CD4-positive, alpha-beta T cell (primary cell): ENCODE data around the gene ZNF688. TPM values are rescaled to one million over a fixed set of nuclear protein-coding genes. Genes with fewer than 3 reads are reported as not detected.

Experiments used
- ATAC-seq: fragments of 200-7000 bp; cut with Tn5 transposase; one replicate; pipeline ENCODE4 v1.10.0; 2022; ENCODE audit warnings: mild to moderate bottlenecking; ENCODE audit not compliant: poor library complexity
- CTCF ChIA-PET: fragments of 350-600 bp; sonication (Branson Sonifier 250); formaldehyde crosslinking; loops from one replicate; lab custom pipeline; 2021; ENCODE audit warnings: antibody characterized with exemption, inconsistent platforms; lab: Charles Lee
- POLR2A ChIA-PET: fragments of 350-600 bp; sonication (Branson Sonifier 250); formaldehyde crosslinking; loops from one replicate; lab custom pipeline; 2021; ENCODE audit warnings: antibody characterized with exemption, inconsistent platforms; lab: Charles Lee
- DNase-seq, 14 experiments: peaks; one replicate each; pipeline ENCODE4 v3.0.0-alpha.2; 2013 to 2020; ENCODE audit warnings: mixed read lengths in 2 of 14
- H3K27ac ChIP-seq, 2 donors: one replicate each; pipeline versions ENCODE4 v1.5.1 to v1.7.0; 2013; ENCODE audit warnings: low read length in 2 of 2, low read depth in 1 of 2, mild to moderate bottlenecking in 1 of 2
- H3K27me3 ChIP-seq, 2 experiments: 1 replicate in 1 of 2; 2 replicates in 1 of 2; pipeline versions ENCODE4 v1.6.1 to v1.7.0; 2013; ENCODE audit warnings: low read length in 2 of 2, control low read depth in 1 of 2, mild to moderate bottlenecking in 1 of 2, moderate library complexity in 1 of 2; ENCODE audit not compliant: insufficient read depth in 2 of 2, control insufficient read depth in 1 of 2
- H3K36me3 ChIP-seq: one replicate; pipeline ENCODE4 v1.6.1; 2013; ENCODE audit warnings: low read length, control low read depth; ENCODE audit not compliant: insufficient read depth
- H3K4me1 ChIP-seq: one replicate; pipeline ENCODE4 v1.6.1; 2013; ENCODE audit warnings: low read length, control low read depth; ENCODE audit not compliant: insufficient read depth
- H3K4me3 ChIP-seq: one replicate; pipeline ENCODE4 v1.5.1; 2013; ENCODE audit warnings: mild to moderate bottlenecking, low read length, moderate library complexity
- H3K9me3 ChIP-seq, 2 experiments: 1 replicate in 1 of 2; 2 replicates in 1 of 2; pipeline versions ENCODE4 v1.6.1 to v1.7.0; 2013; ENCODE audit warnings: low read length in 2 of 2, mild to moderate bottlenecking in 2 of 2, control low read depth in 1 of 2, moderate library complexity in 1 of 2; ENCODE audit not compliant: control insufficient read depth in 1 of 2, insufficient read depth in 1 of 2
- H3K27ac Mint-ChIP-seq: one replicate; pipeline ENCODE4 v1.8.0; 2020; ENCODE audit warnings: mixed read lengths
- H3K27me3 Mint-ChIP-seq: one replicate; pipeline ENCODE4 v1.8.0; 2021; ENCODE audit warnings: mixed read lengths
- H3K36me3 Mint-ChIP-seq: one replicate; pipeline ENCODE4 v1.8.0; 2021; ENCODE audit warnings: low read depth, mixed read lengths
- H3K4me1 Mint-ChIP-seq: one replicate; pipeline ENCODE4 v1.8.0; 2021; ENCODE audit warnings: low read depth, mixed read lengths
- H3K4me3 Mint-ChIP-seq: one replicate; pipeline ENCODE4 v1.8.0; 2020; ENCODE audit warnings: mild to moderate bottlenecking, mixed read lengths
- H3K9me3 Mint-ChIP-seq: one replicate; pipeline ENCODE4 v1.8.0; 2020; ENCODE audit warnings: mixed read lengths
- CTCF ChIP-seq: fragments of 200-600 bp; IDR thresholded peaks from one replicate; pipeline ENCODE4 v1.8.0; 2022; ENCODE audit warnings: antibody characterized with exemption, mild to moderate bottlenecking
- intact Hi-C, 2 experiments: fragments of 100-400 bp; cut with DNase I in 1 of 2; cut with micrococcal nuclease in 1 of 2; formaldehyde crosslinking; loops; one replicate each; pipeline versions ENCODE4 v1.15.1 to v1.9.0; 2023 to 2025; cut with DNase I, micrococcal nuclease
- total RNA-seq, 174 experiments: library from RNA in 2 of 174; stranded (reverse) in 2 of 174; gene quantifications; one replicate each; pipeline ENCODE4 v1.2.3 and lab custom pipeline; 2021 to 2026

ZNF688 gene
- total RNA-seq, 2 experiments from 2014 or later: 8.8 to 9.6 TPM

GRCh38 chr16:30551781-30552180 is 19.7 kb downstream of the ZNF688 start:
- POLR2A ChIA-PET: interaction anchor here (0.7 to 1.5 kb wide), 12 partner anchors 9 to 144 kb away, joined by 3 to 19 read pairs (median 3); partner anchors contain the start of genes FBRS, ZNF688, ZNF689 and ZNF747
- no peak for TF ChIP-seq CTCF
- H3K4me3 ChIP-seq: peak overlapping the region; percentile 22

GRCh38 chr16:30548416-30549253 is 22.9 kb downstream of the ZNF688 start:
- peaks cover 36% of the 10 kb centered on the region for H3K4me1 Mint-ChIP-seq
- H3K9me3 Mint-ChIP-seq: no peaks in the 10 kb centered on the region
- ChIA-PET POLR2A (no interaction called here), CTCF (no interaction called here)
- Histone ChIP-seq H3K27me3 (no peaks in the 10 kb centered on the region), H3K9me3 (no peaks in the 10 kb centered on the region), H3K4me3 (no peak overlapping the region), H3K4me1 (peaks cover 37% of the 10 kb centered on the region), H3K36me3 (peaks cover 6% of the 10 kb centered on the region), H3K27ac (no peak overlapping the region)
- intact Hi-C loops: no loop called here
- H3K36me3 Mint-ChIP-seq: peaks cover 15% of the 10 kb centered on the region
- H3K27me3 Mint-ChIP-seq: no peaks in the 10 kb centered on the region
- H3K27ac Mint-ChIP-seq: peak overlapping the region; percentile 31
- ATAC-seq (no peak), DNase-seq (no peak)
- peak overlapping the region; percentile 42 for H3K4me3 Mint-ChIP-seq
- TF ChIP-seq CTCF: no peak

More at GRCh38 chr16:30551781-30552180, 19.7 kb downstream of the ZNF688 start:
- H3K9me3 Mint-ChIP-seq: no peaks in the 10 kb centered on the region
- CTCF ChIA-PET: interaction anchor here (1.1 to 5.8 kb wide), 3 partner anchors 17 to 122 kb away, joined by 3 to 40 read pairs (median 6); partner anchors contain the start of genes DCTPP1 and ZNF747
- H3K36me3 Mint-ChIP-seq: peaks cover 35% of the 10 kb centered on the region
- ATAC-seq (peak; percentile 86), DNase-seq (peak; percentile 32 to 93 (median 64))
- no peaks in the 10 kb centered on the region for H3K9me3 ChIP-seq
- peak overlapping the region; percentile 79 for H3K4me3 Mint-ChIP-seq
- H3K27ac ChIP-seq: peak overlapping the region; percentile 48 to 56
- intact Hi-C loops: loop anchor here in 1 of 2 experiments (2.0 kb wide), 1 partner anchor 17 kb away; the partner anchor contains the start of gene ZNF747
- no peaks in the 10 kb centered on the region for H3K27me3 Mint-ChIP-seq
- H3K4me1 Mint-ChIP-seq: peaks cover 50% of the 10 kb centered on the region
- H3K27ac Mint-ChIP-seq: peak overlapping the region; percentile 89
- H3K4me1 ChIP-seq: peaks cover 68% of the 10 kb centered on the region
- no peaks in the 10 kb centered on the region for H3K27me3 ChIP-seq
- H3K36me3 ChIP-seq: peaks cover 35% of the 10 kb centered on the region

- no peaks in the 10 kb centered on the region for H3K27me3 Mint-ChIP-seq
- ATAC-seq (no peak), DNase-seq (no peak)
- no peak overlapping the region for H3K27ac Mint-ChIP-seq
- intact Hi-C loops: no loop called here
- H3K27ac ChIP-seq: no peak overlapping the region
- H3K36me3 Mint-ChIP-seq: no peaks in the 10 kb centered on the region
- H3K4me1 ChIP-seq: peaks cover 11% of the 10 kb centered on the region
- no peaks in the 10 kb centered on the region for H3K9me3 ChIP-seq
- no peak overlapping the region for H3K4me3 ChIP-seq
- no peaks in the 10 kb centered on the region for H3K27me3 ChIP-seq
- CTCF ChIA-PET: no interaction called here
- H3K4me1 Mint-ChIP-seq: peaks cover 12% of the 10 kb centered on the region
- TF ChIP-seq CTCF: no peak
- no peaks in the 10 kb centered on the region for H3K36me3 ChIP-seq
- no peak overlapping the region for H3K4me3 Mint-ChIP-seq
- POLR2A ChIA-PET: interaction anchor here (1.0 kb wide), 1 partner anchor 10 kb away, joined by 3 read pairs; no protein-coding TSS in a partner anchor
- H3K9me3 Mint-ChIP-seq: no peaks in the 10 kb centered on the region
These were observed 25.4 kb downstream of the ZNF688 start for GRCh38 chr16:30546115-30546514.
